Right atrium auricular region (tissue), 2 donors: ENCODE data around the gene BIN2. TPM values are rescaled to one million over a fixed set of nuclear protein-coding genes. Genes with fewer than 3 reads are reported as not detected.

ENCODE experiments used
- DNase-seq: peaks from one replicate; pipeline ENCODE4 v3.0.0-alpha.2; 2019; ENCODE audit warnings: low spot score
- H3K27ac ChIP-seq, 2 donors: fragments of 200-600 bp; sonication (generic); 1 replicate in 1 of 2; 2 replicates in 1 of 2; pipeline ENCODE4 v1.5.1; 2016 to 2019
- H3K27me3 ChIP-seq, 2 donors: fragments of 200-600 bp; sonication (generic); one replicate each; pipeline versions ENCODE4 v1.5.1 to v1.6.0; 2017 to 2019
- H3K36me3 ChIP-seq: fragments of 200-600 bp; sonication (generic); one replicate; pipeline ENCODE4 v1.5.1; 2016
- H3K4me1 ChIP-seq, 2 donors: fragments of 200-600 bp; sonication (generic); one replicate each; pipeline versions ENCODE4 v1.5.1 to v1.6.0; 2017 to 2019
- H3K4me3 ChIP-seq, 2 donors: fragments of 200-600 bp; sonication (generic); 1 replicate in 1 of 2; 2 replicates in 1 of 2; pipeline ENCODE4 v1.5.1; 2017 to 2019; ENCODE audit warnings: mild to moderate bottlenecking in 1 of 2, moderate library complexity in 1 of 2
- H3K9me3 ChIP-seq, 2 donors: fragments of 200-600 bp; sonication (generic); one replicate each; pipeline ENCODE4 v1.5.1; 2019
- CTCF ChIP-seq, 2 donors: fragments of 200-600 bp; sonication (generic); IDR thresholded peaks; one replicate each; pipeline ENCODE4 v1.5.1; 2019; ENCODE audit warnings: antibody characterized with exemption in 2 of 2
- total RNA-seq, 2 donors: library from RNA; depleted of rRNA; stranded (reverse); fragments of >200 nt; gene quantifications; one replicate each; pipeline ENCODE4 v1.1.0, GENCODE V29; 2016

Gene BIN2
- total RNA-seq, 2 donors from 2014 or later, result 2.1 to 4.6 TPM

DNA sequence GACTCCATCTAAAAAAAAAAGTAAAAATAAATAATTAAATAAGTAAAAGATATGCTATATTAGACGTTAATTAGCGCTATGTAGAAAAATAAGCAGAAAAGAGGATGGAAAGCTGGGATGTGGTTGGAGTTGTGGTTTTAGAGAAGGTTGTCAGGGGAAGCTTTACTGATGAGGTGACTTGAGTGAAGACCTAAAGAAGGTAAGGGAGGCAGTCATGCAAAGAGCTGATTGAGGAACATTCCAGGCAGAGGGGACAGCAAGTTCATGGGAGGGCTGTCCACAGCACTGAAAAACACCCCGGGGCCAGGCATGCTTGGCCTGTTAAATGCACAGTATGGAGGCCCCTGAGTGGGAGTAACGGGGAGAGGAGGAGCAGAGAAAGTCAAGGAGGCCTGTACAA, 69.4 kb downstream of the BIN2 start:
- no peaks in the 10 kb centered on the region for H3K27me3 ChIP-seq
- H3K4me1 ChIP-seq, result no peaks in the 10 kb centered on the region
- no peak for DNase-seq
- no peak overlapping the region for H3K27ac ChIP-seq
- H3K4me3 ChIP-seq, result no peak overlapping the region
- H3K9me3 ChIP-seq, result no peaks in the 10 kb centered on the region
- H3K36me3 ChIP-seq, result no peaks in the 10 kb centered on the region
- no peak for TF ChIP-seq CTCF (IDR thresholded peaks at IDR 0.05)

DNA sequence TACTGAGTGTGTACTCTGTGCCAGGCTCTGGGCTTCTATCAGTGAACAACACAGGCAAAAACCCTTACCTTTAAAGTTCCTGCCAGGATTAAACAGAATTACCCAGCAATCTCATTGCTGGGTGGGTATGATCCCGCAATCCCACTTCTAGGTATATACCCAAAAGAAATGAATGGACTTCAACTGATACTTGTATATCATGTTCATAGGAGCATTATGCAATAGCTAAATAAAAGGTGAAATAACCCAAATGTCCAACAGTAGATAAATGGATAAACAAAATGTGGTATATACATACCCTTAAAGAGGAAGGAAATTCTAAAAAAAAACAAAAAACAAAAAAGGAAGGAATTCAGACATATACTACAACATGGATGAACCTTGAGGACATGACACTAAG, 70.7 kb downstream of the BIN2 start:
- Histone ChIP-seq H3K4me3 (no peak overlapping the region), H3K9me3 (no peaks in the 10 kb centered on the region)

DNA sequence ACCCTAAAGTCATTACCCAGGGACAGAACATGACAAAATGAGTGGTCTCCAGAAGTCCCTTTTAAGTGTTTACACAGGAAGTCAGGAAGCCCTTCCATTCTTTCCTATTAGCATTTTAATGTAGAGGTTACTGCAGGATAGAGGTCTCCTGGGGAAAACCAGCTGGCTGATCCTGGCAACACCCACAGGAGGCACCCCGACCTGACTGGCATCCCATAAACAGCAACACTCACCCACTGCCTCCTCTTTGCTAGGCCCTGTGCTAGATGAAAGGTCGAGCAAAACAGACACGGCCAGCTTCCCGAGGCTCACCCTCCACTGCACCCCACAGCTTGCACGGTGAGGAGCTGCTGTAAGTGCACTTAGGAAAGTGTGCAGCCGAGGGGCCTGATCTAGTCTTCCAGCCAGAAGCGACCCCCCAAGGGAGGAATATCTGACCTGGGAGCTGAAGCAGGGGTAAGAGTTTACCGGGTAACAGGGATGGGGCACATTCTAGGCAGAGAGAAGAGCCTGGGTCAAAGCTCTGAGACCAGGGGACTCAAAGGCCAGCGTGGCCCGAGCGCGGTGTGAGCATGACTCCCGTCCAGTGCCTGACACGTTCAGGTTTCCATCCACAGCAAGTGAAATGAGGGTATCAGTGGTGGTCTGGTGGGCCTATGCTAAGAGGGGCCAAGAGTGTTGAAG, 76.3 kb downstream of the BIN2 start:
- DNase-seq, result no peak
- no peaks in the 10 kb centered on the region for H3K27me3 ChIP-seq
- no peak overlapping the region for H3K27ac ChIP-seq
- no peaks in the 10 kb centered on the region for H3K9me3 ChIP-seq
- no peak for TF ChIP-seq CTCF (IDR thresholded peaks at IDR 0.05)
- peaks cover 26% of the 10 kb centered on the region for H3K36me3 ChIP-seq
- H3K4me3 ChIP-seq, result no peak overlapping the region
- H3K4me1 ChIP-seq, result peaks cover 0 to 29% of the 10 kb centered on the region in 2 donors

More for the DNA sequence above, 70.7 kb downstream of the BIN2 start:
- H3K4me1 ChIP-seq, result no peaks in the 10 kb centered on the region
- DNase-seq, result no peak
- H3K27me3 ChIP-seq, result no peaks in the 10 kb centered on the region
- TF ChIP-seq CTCF (IDR thresholded peaks at IDR 0.05), result no peak
- H3K36me3 ChIP-seq, result no peaks in the 10 kb centered on the region
- no peak overlapping the region for H3K27ac ChIP-seq

DNA sequence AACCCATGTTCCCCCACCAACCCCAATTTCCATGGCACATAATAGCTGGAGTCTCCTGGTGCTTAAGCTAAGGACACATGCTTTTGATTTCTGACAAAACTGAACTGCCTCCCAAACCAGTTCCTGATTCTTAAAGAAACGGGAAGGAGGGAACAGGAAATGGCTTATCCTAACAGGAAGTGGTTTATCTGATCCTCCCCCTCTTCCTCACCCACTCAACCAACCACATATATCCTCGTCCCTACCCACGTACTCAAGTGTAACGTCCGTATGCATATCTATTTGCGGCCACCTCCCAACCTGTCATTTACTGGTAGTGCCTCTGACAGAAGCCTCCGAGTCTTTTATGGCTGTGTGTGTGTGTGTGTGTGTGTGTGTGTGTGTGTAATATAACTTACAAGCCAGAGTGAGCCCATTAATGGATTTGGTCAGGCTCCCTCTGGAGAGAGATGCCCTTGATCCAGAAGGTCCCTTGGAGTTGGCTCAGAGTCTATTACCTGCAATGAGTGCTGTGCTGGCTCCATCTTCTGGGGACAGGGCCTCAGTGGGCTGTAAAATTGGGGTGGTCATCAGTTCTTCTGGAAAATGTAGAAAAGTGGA, 77.6 kb downstream of the BIN2 start:
- H3K9me3 ChIP-seq, result no peaks in the 10 kb centered on the region
- H3K27ac ChIP-seq, result peak overlapping the region; percentile 19 to 37

GRCh38 chr12:51245476-51246253, 78.3 kb downstream of the BIN2 start:
- Histone ChIP-seq H3K27me3 (no peaks in the 10 kb centered on the region), H3K27ac (peak overlapping the region in 1 of 2 donors; percentile 37), H3K4me1 (peaks cover 0 to 41% of the 10 kb centered on the region in 2 donors), H3K36me3 (peaks cover 46% of the 10 kb centered on the region), H3K4me3 (no peak overlapping the region), H3K9me3 (no peaks in the 10 kb centered on the region)
- DNase-seq, result no peak
- TF ChIP-seq CTCF (IDR thresholded peaks at IDR 0.05), result no peak

More for the DNA sequence above, 77.6 kb downstream of the BIN2 start:
- peaks cover 0 to 35% of the 10 kb centered on the region in 2 donors for H3K4me1 ChIP-seq
- peak in 1 of 2 donors; percentile 32 for TF ChIP-seq CTCF (IDR thresholded peaks at IDR 0.05)
- no peaks in the 10 kb centered on the region for H3K27me3 ChIP-seq
- H3K4me3 ChIP-seq, result no peak overlapping the region
- DNase-seq, result no peak
- peaks cover 39% of the 10 kb centered on the region for H3K36me3 ChIP-seq
